DLD1 (cell line): ENCODE results near the gene SVOP.
"Not testable (repeated sequence)": the region's sequence is repeated elsewhere in the genome, so short reads cannot be mapped to it uniquely, and the experiment has no call there.

Experiments used
- in situ Hi-C: cut with HindIII; loops from 2 replicates; pipeline ENCODE4 v1.10.0; 2017; ENCODE audit warnings: low sequenced_read_pairs

SVOP gene, protein sequence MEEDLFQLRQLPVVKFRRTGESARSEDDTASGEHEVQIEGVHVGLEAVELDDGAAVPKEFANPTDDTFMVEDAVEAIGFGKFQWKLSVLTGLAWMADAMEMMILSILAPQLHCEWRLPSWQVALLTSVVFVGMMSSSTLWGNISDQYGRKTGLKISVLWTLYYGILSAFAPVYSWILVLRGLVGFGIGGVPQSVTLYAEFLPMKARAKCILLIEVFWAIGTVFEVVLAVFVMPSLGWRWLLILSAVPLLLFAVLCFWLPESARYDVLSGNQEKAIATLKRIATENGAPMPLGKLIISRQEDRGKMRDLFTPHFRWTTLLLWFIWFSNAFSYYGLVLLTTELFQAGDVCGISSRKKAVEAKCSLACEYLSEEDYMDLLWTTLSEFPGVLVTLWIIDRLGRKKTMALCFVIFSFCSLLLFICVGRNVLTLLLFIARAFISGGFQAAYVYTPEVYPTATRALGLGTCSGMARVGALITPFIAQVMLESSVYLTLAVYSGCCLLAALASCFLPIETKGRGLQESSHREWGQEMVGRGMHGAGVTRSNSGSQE

DNA sequence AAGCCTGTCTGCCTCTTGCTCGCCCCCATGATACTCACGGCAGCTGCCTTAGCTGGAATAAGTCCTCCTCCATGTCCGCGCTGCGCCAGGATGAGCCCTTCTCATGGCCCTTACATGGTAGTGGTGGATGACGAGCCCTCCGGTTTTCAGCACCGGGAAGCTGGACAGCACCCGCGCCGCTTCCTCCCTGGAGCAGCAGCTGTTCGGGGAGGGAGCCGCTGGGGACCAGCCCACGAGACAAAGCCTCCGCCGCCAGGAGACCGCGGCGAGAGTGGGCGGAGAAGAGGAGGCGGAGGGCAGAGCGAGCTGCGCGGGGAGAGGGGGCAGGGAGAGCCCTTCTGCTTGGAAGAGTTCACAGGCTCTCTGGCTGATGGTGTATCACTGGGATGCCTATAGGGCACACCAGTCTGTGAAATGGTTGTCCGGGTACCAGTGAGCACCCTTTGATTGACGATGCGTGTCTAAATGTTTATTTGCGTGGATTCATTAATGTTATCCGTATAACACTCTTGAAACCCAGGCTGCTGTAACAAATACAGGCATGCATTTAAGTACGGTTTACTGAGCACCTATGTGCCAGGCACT is at the start of gene SVOP:
Gene SVOP (minus strand): TSS at position 273 of the 585 bp plus-strand sequence. CDS start 200 bp downstream, at position 73.
- in situ Hi-C loops: no loop called here

DNA sequence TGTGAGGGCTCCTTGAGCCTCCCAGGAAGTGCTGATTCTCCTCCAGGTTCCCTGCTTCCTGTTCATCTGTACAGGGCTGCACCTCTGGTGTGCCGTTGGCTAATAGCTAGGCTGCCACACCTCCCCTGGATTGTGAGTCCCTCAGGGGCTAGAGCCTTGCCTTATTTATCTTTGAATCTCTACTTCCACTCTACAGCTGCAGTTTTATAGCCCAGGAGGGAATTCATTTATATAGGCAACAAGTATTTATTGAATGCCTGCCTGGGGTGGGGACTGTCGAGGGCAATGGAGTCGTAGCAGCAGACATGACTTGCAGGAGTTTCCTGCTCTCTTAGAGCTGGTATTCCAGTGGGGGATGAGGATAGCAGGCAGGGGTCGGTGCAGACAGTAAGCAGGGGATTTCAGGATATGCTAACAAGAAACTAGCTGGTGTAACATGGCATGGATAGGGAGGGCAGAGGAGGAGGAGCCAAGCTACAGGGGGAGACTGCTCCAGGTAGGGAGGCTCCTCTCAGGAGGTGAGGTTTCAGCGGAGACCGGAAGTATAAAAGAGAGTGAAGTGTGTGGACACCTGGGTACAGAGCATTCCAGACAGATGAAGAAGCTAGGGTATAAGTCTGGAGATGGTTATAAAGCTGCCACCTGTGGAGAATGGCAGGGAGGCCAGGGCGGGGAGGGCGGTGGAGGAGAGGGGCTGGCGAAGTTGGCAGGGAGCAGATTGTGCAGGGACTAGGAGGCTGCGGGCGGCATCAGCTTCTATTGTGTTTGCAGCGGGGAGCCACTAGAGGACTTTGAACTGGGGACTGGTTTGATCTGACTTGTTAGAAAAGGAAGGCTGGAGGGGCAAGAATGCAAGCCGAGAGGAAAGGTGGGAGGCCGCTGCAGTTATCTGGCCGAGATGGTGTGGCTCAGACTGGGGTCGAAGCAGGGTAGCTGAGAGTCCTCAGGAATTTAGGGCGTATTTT is 48.7 kb upstream of the SVOP start:
- in situ Hi-C loops: no loop called here

DNA sequence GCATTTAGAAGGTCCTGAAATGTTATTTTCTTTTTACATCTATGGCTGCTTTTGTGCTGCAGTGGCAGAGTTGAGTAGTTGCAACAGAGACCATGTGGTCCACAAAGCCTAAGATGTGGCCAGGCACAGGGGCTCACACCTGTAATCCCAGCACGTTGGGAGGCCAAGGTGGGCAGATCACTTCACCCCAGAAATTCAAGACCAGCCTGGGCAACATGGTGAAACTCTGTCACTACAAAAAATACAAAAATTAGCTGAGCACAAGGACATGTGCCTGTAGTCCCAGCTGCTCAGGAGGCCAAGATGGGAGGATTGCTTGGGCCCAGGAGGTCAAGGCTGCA is 45.0 kb upstream of the SVOP start:
- in situ Hi-C loops: no loop called here

DNA sequence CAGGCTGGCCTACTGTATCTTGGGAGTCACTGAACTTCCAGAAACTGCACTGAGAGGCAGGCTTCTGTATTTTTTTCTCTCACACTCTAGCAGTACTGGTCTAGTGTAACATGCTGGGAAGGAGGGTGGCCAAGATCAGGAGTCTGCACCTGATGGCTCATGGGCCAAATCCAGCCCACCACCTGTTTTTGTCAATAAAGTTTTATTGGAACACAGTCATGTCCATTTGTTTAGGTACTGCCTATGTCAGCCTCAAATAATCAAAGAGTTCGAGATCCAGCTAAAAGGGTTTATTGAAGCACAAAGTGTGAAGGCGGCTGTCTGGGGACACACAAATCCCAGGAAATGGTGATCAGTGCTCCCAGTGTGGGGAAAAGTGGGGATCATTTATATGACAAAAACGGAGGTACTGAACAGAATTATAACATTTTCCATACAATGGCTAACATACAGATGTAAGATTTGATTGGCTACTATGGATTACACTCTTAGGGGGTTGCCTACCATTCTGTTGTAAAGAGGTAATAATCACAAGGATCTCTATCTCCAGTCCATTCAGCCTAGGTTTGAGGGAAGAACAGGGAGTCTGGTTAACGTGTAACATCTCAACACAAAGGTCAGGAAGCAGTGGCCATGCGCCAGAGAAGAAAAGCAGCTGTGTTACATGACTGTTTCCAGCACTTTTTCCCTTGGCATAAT is 44.4 kb upstream of the SVOP start:
- in situ Hi-C loops: no loop called here

DNA sequence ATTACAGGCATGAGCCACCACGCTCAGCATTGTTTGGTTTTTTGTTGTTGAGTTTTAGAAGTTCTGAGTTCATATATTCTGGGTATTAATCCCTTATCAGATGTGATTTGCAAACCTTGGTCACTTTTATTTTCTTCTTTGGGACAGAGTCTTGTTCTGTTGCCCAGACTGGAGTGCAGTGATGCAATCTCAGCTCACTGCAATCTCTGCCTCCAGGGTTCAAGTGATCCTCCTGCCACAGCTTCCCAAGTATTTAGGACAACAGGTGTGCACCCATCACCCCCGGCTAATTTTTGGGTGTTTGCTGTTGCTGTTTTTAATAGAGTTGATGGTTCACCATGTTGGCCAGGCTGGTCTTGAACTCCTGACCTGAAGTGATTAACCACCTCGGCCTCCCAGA is 43.3 kb upstream of the SVOP start:
- in situ Hi-C loops: no loop called here

DNA sequence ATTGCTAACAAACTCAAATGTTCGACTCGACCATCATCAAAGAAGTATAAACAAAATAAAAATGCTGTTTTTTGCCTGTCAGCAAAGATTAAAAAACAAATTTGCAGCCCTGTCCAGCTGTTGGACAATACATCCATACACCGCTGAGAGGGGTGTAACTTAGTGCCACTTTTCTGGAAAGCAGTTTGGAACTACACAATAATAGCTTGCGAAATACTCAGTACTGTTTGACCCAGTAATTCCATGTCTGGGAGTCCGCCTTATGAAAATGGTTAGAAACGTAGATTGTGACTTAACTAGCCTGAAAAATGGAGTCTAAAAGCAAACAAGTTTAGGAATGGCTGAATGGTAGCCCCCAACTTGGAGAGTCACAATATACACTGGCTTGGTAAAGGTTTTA is 37.9 kb upstream of the SVOP start:
- in situ Hi-C loops: no loop called here

DNA sequence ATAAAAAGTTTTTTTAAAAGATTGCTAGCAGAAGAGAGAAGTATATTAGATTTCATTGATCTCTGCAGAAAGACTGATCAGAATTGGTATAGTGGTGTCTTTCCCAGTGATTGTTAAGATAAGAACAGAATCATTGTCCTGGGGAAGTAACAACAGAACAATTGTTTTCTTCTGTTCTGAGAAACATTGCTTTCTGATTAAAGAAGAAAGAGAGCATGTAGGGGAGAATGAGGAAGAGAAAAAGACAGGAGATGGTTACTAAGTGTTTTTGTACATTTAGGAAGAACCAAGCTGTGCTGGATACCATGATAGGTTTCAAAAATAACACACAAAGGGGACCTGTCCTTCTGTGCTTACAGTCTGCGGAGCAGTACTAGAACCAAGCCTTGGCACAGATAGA is 36.5 kb upstream of the SVOP start:
- in situ Hi-C loops: no loop called here

DNA sequence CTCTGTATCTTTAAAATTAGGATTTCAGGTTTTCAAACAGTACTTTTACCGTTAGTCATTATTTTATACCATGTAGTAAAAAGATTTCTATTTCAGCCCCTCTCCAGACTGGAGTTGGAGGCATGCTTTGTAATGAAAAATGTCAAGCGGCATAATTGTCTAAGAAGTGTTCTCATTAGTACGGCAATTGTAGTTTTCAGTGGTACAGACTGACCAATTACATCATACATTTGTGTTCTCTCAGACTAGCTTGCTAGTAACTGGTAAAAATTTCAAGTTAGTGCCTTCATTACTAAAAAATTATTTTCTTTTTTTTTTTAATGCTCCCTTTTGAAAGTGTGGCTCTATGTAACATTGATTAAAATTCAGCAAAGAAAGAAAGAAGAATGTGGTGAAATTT is 36.0 kb upstream of the SVOP start:
- in situ Hi-C loops: no loop called here

DNA sequence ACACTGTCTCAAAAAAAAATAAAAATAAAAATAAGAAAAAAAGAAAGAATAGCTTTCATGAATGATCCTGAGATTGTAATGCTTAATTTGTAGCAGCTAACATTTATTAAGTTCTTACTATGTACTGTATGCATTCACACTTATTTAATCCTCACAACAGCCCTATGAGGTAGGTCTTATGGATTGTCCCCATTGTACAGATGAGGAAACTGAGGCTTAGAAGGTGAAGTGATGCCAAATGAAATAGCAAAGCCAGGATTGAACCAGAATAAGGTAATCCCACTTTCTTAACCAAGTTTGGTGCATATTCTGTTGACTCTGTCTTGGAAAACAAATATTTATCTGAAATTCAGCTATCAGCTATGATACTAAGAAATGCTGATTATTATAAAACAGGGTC is 33.7 kb upstream of the SVOP start:
- in situ Hi-C loops: no loop called here

DNA sequence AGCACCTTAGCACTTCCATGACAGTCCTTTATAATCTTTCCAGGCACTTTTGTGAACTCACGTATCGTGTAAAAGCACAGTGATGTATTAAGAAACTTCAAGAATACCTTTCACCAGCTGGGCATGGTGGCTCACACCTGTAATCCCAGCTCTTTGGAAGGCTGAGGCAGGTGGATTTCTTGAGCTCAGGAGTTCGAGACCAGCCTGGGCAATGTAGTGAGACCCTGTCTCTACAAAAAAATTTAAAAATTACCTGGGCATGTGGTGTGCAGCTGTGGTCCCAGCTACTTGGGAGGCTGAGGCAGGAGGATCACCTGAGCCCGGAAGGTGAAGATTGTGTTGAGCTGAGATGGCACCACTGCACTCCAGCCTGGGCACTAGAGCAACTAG is 33.3 kb upstream of the SVOP start:
- in situ Hi-C loops: not testable (repeated sequence)

DNA sequence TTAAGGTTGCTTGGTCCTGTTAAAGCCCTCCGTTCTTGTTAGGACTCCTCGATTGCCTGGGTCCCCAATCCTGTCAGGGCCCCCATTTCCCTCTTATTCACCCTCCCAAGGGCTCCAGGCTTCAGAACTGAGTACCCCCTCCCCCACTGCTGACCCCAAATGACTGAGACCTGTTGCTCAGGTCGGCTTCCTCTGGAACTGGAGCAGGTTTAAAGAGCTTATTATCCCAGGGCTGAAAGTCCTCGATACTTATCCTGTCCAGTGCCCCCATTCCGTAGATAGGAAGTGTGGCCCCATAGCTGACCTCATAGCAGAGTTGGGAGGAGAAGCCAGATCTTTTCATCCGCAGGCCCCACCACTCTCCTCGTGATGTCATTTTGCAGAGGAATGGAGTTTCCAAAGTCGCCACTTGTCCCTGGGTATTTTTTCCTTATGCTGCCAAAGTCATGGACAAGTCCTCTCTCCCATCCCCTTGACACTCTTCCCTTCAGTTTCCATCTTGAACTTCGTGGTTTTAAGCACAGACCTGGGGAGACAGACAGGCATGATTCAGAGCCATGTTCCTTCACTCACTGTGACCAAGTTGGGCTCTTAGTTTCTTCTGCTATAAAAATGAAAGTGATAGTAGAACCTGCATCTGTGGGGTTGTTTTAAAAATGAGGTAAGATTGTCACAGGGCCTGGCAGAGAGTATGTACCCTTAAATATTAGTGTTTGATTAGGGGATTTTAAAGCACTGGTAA is 32.7 kb upstream of the SVOP start:
- in situ Hi-C loops: no loop called here

DNA sequence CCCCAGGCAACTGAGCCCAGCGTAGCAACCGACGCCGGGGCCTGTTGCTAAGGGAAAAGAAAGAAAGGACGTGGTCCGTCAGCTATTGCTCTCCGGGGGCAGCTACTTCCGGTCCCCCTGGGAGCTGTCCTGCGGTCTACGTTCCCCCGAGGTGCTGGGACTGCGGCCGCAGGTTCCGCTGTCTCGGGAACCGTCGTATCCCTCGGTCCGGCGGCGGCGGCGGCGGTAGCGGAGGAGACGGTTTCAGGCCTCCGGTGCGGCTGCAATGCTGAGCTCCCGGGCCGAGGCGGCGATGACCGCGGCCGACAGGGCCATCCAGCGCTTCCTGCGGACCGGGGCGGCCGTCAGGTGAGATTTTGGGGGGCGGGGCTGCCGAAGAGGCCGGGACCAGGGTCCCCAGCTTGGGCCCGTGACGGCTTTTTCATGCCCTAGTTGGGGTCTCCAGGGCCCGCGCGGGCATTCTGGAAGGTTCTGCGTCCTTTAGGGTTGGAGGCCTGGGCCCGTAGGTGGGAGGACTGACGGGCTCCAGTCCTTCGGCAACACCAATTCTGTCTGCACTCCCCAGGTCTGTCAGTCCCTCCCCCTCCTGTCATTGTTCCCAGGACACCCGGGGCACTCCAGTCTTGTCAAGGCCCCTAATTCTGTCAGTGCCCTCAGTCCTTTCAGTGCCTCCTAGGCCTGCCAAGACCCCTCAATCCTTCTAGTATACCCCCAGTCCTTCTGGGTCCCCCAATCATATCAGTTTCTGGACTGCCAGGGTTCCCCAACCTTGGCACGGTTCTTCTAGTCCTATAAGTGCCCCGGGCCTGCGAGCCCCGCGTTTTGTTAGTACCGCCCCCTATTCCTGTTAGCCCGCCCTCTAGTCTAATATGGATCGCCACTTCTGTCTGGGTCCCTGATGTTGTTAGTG is 31.8 kb upstream of the SVOP start, which contains the start of gene USP30:
Gene USP30 (plus strand): TSS at position 163 of the 910 bp plus-strand sequence. CDS start 103 bp downstream, at position 266.
- in situ Hi-C loops: no loop called here

DNA sequence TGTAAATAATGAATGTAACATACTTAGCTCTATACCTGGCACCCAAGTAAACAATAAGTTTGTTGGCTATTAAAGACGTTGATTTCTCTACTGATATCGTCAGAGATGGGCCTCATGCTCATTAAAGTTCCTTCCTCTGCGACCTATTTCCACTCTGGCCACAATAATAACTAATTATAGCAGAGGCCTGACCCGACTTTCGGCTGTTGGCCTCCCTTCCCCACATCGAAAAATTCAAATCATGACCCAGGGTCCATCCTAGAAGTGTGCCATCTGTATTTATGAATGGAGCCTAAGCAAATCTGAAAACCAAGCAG is 31.2 kb upstream of the SVOP start:
- in situ Hi-C loops: no loop called here

DNA sequence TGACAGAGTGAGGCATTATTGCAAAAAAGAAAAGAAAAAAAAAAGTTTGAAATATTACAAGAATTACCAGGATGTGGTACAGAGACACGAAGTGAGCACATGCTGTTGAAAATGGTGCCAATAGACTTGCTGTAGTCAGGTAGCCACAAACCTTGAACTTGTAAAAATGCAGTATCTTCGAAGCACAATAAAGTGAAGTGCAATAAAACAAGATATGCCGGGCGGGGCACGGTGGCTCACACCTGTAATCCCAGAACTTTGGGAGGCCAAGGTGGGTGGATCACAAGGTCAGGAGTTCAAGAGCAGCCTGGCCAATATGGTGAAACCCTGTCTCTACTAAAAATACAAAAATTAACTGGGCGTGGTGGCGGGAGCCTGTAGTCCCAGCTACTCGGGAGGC is 28.9 kb upstream of the SVOP start:
- in situ Hi-C loops: not testable (repeated sequence)

DNA sequence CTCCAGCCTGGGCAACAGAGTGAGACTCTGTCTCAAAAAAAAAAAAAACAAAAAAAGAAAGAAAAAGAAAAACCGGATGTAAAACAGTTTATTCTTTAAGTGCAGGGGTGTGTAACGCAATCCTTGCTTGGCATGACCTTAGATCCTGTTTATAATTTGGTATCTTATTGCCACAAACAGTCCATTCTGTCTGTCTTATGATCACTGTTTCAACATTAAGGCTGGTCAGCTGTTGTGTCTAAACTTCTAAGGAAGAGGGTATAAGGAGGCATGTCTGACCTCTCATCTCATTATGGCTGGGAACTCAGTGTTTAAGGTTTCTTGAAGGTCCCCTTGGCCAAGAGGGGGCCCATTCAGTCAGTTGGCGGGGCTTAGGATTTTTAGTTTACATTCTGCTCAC is 27.8 kb upstream of the SVOP start:
- in situ Hi-C loops: not testable (repeated sequence)

DNA sequence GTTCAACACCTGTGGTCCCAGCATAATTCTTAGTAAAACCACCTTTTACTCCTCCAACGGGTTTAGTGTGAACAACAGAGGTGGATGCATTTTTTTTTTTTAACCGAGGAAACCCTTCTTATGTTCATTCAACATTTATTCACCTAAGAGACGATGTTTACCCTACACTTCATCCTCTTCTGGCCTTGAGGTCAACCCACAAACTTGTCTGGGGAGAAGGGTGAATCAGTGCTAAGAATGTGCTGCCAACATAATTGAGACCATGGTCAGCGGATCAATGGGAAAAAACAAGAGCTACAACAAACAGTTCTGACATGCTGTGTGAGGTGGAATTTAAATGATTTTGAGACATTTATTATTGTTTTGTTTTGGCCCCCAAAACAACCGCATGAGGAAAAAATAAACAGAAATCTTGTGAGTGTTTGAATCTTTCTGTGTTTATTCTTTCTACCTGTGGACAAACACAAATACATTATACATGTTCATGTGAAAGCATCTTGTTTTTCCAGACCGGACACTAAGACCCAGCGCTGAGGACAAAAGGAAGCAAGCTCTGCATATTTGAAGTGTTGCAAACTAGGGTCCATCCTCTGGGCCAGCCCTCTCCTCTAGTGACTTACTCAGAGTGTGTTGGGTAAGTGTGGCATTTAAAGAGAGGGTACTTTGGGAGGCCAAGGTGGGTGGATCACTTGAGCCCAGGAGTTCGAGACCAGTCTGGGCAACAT is 26.4 kb upstream of the SVOP start:
- in situ Hi-C loops: no loop called here

DNA sequence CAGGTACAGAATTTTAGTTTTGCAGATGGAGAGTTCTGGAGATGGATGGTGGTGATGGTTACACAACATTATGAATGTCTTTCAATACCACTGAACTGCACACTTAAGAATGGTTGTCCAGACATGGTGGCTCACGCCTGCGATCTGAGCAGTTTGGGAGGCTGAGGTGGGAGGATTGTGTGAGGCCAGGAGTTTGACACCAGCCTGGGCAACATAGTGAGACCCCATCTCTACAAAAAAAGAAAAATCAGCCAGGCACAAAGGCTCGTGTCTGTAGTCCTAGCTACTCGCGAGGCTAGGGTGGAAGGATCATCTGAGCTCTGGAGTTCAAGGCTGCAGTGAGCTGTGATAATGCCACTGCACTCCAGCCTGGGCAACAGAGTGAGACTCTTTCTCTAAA is 23.4 kb upstream of the SVOP start:
- in situ Hi-C loops: no loop called here

DNA sequence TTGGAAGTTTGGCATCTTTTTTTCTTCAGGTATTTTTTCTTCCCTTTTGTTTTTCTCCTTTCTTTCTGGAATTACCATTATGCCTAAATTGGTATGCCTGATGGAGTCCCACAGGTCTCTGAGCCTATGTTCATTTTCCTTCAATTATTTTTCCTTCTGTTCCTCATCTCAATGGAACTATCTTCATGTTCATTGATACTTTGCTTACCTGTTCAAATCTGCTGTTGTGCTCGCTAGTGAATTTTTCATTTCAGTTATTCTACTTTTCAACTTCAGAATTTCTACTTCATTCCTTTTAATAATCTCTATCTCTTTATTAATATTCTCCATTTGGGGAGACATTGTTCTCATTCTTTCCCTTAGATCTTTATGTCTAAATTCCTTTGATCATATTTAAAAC is 16.1 kb upstream of the SVOP start:
- in situ Hi-C loops: no loop called here
